GM20000 (cell line): ENCODE results near the gene NIPAL3.
"Not testable (repeated sequence)": the region's sequence is repeated elsewhere in the genome, so short reads cannot be mapped to it uniquely, and the experiment has no call there.

Source experiments
- DNase-seq: peaks from one replicate; pipeline ENCODE4 v3.0.0; 2012; ENCODE audit warnings: low spot score
- TF ChIP-seq, protein P1 (sequence below): IDR thresholded peaks from 2 replicates; pipeline ENCODE4 v1.5.1; 2012; ENCODE audit warnings: mild to moderate bottlenecking, control low read depth; ENCODE audit errors: extremely low read depth, missing control alignments

NIPAL3 gene

DNA sequence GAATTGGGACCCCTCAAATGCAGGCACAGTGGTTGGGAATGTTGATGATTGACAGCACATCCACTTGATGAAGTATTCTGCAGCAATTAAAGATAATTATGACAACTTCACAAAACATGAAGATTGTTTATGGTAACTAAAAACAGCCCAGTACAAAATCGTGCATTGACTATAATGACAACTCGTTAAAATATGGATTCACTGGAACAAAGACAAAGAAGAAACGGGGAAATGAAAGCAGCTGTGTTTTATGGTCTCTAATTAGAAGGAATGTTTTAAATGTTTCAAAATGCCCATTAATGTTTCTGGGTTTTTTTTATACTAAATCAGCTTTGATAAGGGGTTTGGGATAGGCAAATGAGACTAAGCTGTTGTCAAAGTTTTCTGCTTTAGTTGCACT lies 36.1 kb downstream of the NIPAL3 start:
- TF ChIP-seq, protein P1, sequence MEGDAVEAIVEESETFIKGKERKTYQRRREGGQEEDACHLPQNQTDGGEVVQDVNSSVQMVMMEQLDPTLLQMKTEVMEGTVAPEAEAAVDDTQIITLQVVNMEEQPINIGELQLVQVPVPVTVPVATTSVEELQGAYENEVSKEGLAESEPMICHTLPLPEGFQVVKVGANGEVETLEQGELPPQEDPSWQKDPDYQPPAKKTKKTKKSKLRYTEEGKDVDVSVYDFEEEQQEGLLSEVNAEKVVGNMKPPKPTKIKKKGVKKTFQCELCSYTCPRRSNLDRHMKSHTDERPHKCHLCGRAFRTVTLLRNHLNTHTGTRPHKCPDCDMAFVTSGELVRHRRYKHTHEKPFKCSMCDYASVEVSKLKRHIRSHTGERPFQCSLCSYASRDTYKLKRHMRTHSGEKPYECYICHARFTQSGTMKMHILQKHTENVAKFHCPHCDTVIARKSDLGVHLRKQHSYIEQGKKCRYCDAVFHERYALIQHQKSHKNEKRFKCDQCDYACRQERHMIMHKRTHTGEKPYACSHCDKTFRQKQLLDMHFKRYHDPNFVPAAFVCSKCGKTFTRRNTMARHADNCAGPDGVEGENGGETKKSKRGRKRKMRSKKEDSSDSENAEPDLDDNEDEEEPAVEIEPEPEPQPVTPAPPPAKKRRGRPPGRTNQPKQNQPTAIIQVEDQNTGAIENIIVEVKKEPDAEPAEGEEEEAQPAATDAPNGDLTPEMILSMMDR: no peak
- DNase-seq: no peak

DNA sequence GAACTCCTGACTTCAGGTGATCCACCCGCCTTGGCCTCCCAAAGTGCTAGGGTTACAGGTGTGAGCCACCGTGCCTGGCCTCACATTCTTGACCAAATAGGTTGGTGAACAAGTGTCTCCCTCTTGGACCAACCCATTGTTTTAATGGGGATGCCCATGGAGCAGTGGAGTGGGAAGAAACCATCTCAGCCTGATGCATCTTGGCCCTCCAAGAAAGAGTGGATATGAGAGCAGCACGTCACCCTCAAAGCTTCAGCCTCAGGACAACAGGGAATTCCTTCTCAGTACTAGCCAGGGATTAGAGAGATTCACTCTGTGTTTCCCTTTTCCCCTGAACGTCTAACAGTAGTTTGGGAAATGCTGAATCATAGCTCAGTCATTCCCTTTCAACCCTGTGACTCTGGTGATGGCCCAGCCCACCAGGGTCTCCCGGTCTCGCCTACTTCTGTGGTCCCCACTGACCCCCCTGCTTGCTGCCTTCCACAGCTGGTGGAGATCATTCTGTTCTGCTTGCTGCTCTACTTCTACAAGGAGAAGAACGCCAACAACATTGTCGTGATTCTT lies 37.4 kb downstream of the NIPAL3 start:
- TF ChIP-seq, protein P1: no peak
- no peak for DNase-seq

DNA sequence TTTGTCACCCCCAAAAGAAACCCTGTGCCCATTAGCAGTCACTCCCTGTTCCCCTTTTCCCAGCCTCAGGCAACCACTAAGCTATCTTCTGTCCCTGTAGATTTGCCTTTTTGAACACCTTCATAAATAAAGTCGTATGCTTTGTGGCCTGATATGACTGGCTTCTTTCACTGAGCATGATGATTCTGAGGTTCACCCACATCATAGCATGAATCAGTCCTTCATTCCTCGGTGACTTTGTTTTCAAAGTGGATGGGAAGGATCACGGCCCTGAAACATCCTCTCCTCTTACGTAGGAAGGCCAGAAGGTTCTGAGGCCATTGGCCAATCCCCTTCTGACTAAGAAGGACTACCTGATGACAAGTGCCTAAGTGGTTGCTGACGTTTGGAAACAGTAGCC lies 39.1 kb downstream of the NIPAL3 start:
- TF ChIP-seq, protein P1: no peak
- DNase-seq: no peak

DNA sequence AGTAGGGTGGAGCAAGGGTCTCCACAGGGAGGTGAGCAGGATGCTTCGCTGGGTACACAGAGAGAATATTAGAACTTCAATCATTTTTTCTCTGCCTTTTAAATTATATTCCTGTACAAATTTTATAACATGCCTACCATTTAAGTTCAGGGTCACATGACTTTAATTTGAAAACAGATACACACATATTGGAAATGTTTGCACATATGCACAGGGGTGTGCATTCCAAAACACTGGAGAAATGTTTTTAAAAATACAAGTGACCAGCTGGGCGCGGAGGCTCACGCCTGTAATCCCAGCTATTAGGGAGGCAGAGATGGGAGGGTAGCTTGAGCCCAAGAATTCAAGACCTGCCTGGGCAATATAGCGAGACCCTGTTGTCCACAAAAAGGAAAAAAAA lies 39.7 kb downstream of the NIPAL3 start:
- TF ChIP-seq, protein P1: no peak
- no peak for DNase-seq

DNA sequence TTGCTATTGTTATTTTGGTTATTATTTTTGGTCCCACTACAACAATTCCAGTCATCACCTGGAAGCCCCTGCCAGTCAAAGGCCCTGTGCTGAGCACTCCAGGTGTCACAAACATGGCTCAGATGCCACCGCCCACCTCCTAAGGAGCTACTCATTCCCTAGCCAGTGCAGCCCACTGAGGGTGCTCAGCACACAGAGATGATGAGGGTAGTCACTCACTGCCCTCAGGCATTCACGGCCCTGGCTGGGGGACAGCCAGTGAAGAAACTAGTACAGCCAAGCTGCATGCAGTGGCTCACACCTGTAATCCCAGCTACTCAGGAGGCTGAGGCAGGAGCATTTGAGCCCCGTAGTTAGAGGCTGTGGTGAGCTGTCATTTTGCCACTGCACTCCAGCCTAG lies 42.3 kb downstream of the NIPAL3 start:
- TF ChIP-seq, protein P1: no peak
- DNase-seq: no peak

DNA sequence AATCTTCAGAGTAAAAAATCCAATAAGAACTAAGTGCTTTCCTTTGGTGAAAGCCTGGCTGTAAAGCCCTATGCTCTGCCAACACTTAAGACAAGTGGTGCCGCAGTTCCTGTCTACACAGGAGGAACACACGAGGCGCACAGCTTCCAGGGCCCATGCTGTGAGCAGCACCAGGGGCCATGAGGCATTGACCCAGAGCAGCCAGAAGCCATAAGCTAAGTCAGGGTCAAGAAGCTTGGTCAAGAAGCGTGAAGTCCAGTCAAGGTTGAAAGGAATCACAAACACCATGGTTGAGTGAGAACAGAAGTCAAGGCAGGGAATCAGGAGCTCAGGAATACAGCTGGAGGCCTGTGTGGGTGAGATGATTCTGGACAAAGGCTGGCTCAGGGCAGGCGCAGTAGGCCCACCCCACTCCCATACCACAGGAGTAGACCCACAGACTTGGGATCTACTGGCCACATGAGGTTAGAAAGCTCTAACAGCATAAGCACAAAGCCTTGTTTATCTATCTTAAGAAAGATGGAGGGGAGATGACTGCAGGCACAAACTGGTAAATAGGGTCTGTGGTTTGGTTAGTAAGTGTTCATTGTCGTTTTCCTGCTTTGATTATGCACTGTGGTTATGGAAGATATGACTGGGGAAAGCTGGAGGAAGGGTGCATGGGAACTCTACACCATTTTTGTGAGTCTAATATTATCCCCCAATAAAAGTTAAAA lies 44.1 kb downstream of the NIPAL3 start:
- TF ChIP-seq, protein P1: no peak
- no peak for DNase-seq

DNA sequence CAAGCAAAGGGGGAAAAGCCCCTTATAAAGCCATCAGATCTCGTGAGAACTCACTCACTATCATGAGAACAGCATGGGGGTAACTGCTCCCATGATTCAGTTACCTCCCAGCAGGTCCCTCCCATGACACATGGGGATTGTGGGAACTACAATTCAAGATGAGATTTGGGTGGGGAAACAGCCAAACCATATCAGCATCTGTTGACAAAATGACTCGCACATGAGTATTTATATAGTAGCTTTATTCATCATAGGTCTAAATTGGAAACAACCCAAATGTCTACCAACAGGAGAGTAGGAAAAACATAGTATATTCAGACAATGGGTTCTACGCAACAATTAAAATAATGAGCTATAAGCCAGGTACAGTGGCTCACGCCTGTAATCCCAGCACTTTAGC lies 46.5 kb downstream of the NIPAL3 start:
- not testable (repeated sequence) for DNase-seq
